H9 (cell line): ENCODE results near the gene NLN. TPM values are rescaled to one million over a fixed set of nuclear protein-coding genes. Genes with fewer than 3 reads are reported as not detected.

Source experiments
- DNase-seq: peaks from one replicate; pipeline ENCODE4 v3.0.0-alpha.2; 2017
- H2AFZ ChIP-seq: one replicate; pipeline ENCODE4 v1.6.1; 2013; ENCODE audit warnings: mild to moderate bottlenecking, low read length, control low read depth, moderate library complexity
- H2AK5ac ChIP-seq: 2 replicates; pipeline ENCODE4 v1.6.1; 2013; ENCODE audit warnings: low read length, control low read depth, mixed read lengths; ENCODE audit not compliant: insufficient read length
- H2BK120ac ChIP-seq: one replicate; pipeline ENCODE4 v1.6.1; 2013; ENCODE audit warnings: low read depth, mild to moderate bottlenecking, low read length, control low read depth, inconsistent platforms; ENCODE audit not compliant: poor library complexity, severe bottlenecking
- H2BK12ac ChIP-seq: 2 replicates; pipeline ENCODE4 v1.6.1; 2013; ENCODE audit warnings: low read length, control low read depth, mixed read lengths, low read depth; ENCODE audit not compliant: insufficient read length
- H2BK15ac ChIP-seq: 2 replicates; pipeline ENCODE4 v1.6.1; 2013; ENCODE audit warnings: low read depth, low read length, control low read depth
- H2BK20ac ChIP-seq: one replicate; pipeline ENCODE4 v1.6.1; 2013; ENCODE audit warnings: low read depth, mild to moderate bottlenecking, low read length, control low read depth, inconsistent platforms; ENCODE audit not compliant: poor library complexity, severe bottlenecking
- H2BK5ac ChIP-seq: 2 replicates; pipeline ENCODE4 v1.6.1; 2013; ENCODE audit warnings: low read length, control low read depth, mixed read lengths; ENCODE audit not compliant: insufficient read length
- H3K14ac ChIP-seq: 2 replicates; pipeline ENCODE4 v1.6.1; 2013; ENCODE audit warnings: low read length, control low read depth; ENCODE audit not compliant: insufficient read depth
- H3K18ac ChIP-seq: 2 replicates; pipeline ENCODE4 v1.6.1; 2013; ENCODE audit warnings: low read depth, mild to moderate bottlenecking, mixed read lengths, low read length, control low read depth; ENCODE audit not compliant: insufficient read length
- H3K23ac ChIP-seq: 2 replicates; pipeline ENCODE4 v1.6.1; 2013; ENCODE audit warnings: low read length, control low read depth, mixed read lengths, low read depth; ENCODE audit not compliant: insufficient read length
- H3K23me2 ChIP-seq: 2 replicates; pipeline ENCODE4 v1.6.1; 2013; ENCODE audit warnings: low read depth, mild to moderate bottlenecking, mixed read lengths, low read length, control low read depth; ENCODE audit not compliant: insufficient read length, poor library complexity, severe bottlenecking
- H3K27ac ChIP-seq: 2 replicates; pipeline ENCODE4 v1.5.1; 2013; ENCODE audit warnings: low read length, control low read depth, mixed read lengths, low read depth; ENCODE audit not compliant: insufficient read length
- H3K27me3 ChIP-seq: 2 replicates; pipeline ENCODE4 v1.6.1; 2013; ENCODE audit warnings: low read length, control low read depth, inconsistent platforms; ENCODE audit not compliant: insufficient read depth
- H3K4ac ChIP-seq: 2 replicates; pipeline ENCODE4 v1.6.1; 2013; ENCODE audit warnings: low read depth, mild to moderate bottlenecking, control low read depth, inconsistent platforms, low read length, moderate library complexity
- H3K4me1 ChIP-seq: 2 replicates; pipeline ENCODE4 v1.6.1; 2013; ENCODE audit warnings: low read length, control low read depth, inconsistent platforms; ENCODE audit not compliant: insufficient read depth
- H3K4me2 ChIP-seq: 2 replicates; pipeline ENCODE4 v1.6.1; 2013; ENCODE audit warnings: low read length, control low read depth, mixed read lengths; ENCODE audit not compliant: insufficient read length, insufficient read depth
- H3K56ac ChIP-seq: 2 replicates; pipeline ENCODE4 v1.6.1; 2013; ENCODE audit warnings: low read depth, mild to moderate bottlenecking, mixed read lengths, low read length, control low read depth; ENCODE audit not compliant: insufficient read length
- H3K79me1 ChIP-seq: 2 replicates; pipeline ENCODE4 v1.6.1; 2013; ENCODE audit warnings: low read depth, mild to moderate bottlenecking, moderate library complexity, low read length, control low read depth, inconsistent platforms; ENCODE audit not compliant: insufficient read depth, poor library complexity, severe bottlenecking
- H3K79me2 ChIP-seq: 2 replicates; pipeline ENCODE4 v1.6.1; 2013; ENCODE audit warnings: low read length, control low read depth, inconsistent platforms; ENCODE audit not compliant: insufficient read depth
- H3K9ac ChIP-seq: 2 replicates; pipeline ENCODE4 v1.6.1; 2013; ENCODE audit warnings: low read length, control low read depth, mixed read lengths; ENCODE audit not compliant: insufficient read length; ENCODE audit errors: extremely low read depth
- H3K9me3 ChIP-seq: one replicate; pipeline ENCODE4 v1.6.1; 2013; ENCODE audit warnings: low read depth, low read length, inconsistent platforms; ENCODE audit not compliant: control insufficient read depth
- H3T11ph ChIP-seq: one replicate; pipeline ENCODE4 v1.6.1; 2013; ENCODE audit warnings: mild to moderate bottlenecking, low read length, control low read depth, inconsistent platforms
- H4K20me1 ChIP-seq: one replicate; pipeline ENCODE4 v1.6.1; 2013; ENCODE audit not compliant: control insufficient read depth, insufficient read length, insufficient read depth
- H4K5ac ChIP-seq: 2 replicates; pipeline ENCODE4 v1.6.1; 2013; ENCODE audit warnings: low read depth, mild to moderate bottlenecking, mixed read lengths, low read length, control low read depth; ENCODE audit not compliant: insufficient read length
- H4K8ac ChIP-seq: replicated peaks from 2 replicates; pipeline ENCODE4 v1.6.1; 2013; ENCODE audit warnings: low read length, control low read depth, mixed read lengths, low read depth; ENCODE audit not compliant: insufficient read length
- H4K91ac ChIP-seq: 2 replicates; pipeline ENCODE4 v1.6.1; 2013; ENCODE audit warnings: low read depth, mild to moderate bottlenecking, moderate library complexity, mixed read lengths, low read length, control low read depth; ENCODE audit not compliant: insufficient read length
- H3K27ac Mint-ChIP-seq, 3 experiments: 2 replicates in 2 of 3; 3 replicates in 1 of 3; pipeline ENCODE4 v1.8.0; 2020 to 2021; ENCODE audit warnings: mixed read lengths in 3 of 3, mild to moderate bottlenecking in 1 of 3, moderate library complexity in 1 of 3
- H3K27me3 Mint-ChIP-seq: 2 replicates; pipeline ENCODE4 v1.8.0; 2021; ENCODE audit warnings: low read depth, mild to moderate bottlenecking, moderate library complexity, mixed read lengths
- H3K36me3 Mint-ChIP-seq, 3 experiments: 2 replicates in 2 of 3; 3 replicates in 1 of 3; pipeline ENCODE4 v1.8.0; 2020 to 2021; ENCODE audit warnings: low read depth in 3 of 3, mixed read lengths in 3 of 3; ENCODE audit not compliant: insufficient read depth in 1 of 3
- H3K4me1 Mint-ChIP-seq, 2 experiments: 2 replicates each; pipeline ENCODE4 v1.8.0; 2020; ENCODE audit warnings: mixed read lengths in 2 of 2
- H3K4me3 Mint-ChIP-seq, 2 experiments: 2 replicates in 1 of 2; 3 replicates in 1 of 2; pipeline ENCODE4 v1.8.0; 2020 to 2021; ENCODE audit warnings: mild to moderate bottlenecking in 2 of 2, mixed read lengths in 2 of 2, moderate library complexity in 1 of 2
- H3K9me3 Mint-ChIP-seq, 2 experiments: 2 replicates in 1 of 2; 3 replicates in 1 of 2; pipeline ENCODE4 v1.8.0; 2020; ENCODE audit warnings: mild to moderate bottlenecking in 2 of 2, mixed read lengths in 2 of 2, moderate library complexity in 1 of 2
- WGBS: extraction: QIAGEN DNeasy Blood & Tissue Kit; methylation state at CpG from one replicate; pipeline ENCODE4 v1.1.7; 2013; ENCODE audit warnings: missing lambda C conversion rate, low lambda C conversion rate, mixed read lengths; ENCODE audit not compliant: insufficient read length; ENCODE audit errors: extremely low coverage; 5-methylcytosine and 5-hydroxymethylcytosine counted together
- total RNA-seq: library from RNA; stranded (reverse); gene quantifications from 2 replicates; pipeline ENCODE4 v1.2.1, GENCODE V29; 2021
- TF ChIP-seq, protein P1 (sequence below): fragments of 200-600 bp; sonication (generic); conservative IDR thresholded peaks from 3 replicates; pipeline ENCODE4 v1.8.0; 2021; ENCODE audit warnings: antibody characterized with exemption, mild to moderate bottlenecking

The NLN gene
- total RNA-seq, 1 experiment from 2014 or later: 137 TPM

DNA sequence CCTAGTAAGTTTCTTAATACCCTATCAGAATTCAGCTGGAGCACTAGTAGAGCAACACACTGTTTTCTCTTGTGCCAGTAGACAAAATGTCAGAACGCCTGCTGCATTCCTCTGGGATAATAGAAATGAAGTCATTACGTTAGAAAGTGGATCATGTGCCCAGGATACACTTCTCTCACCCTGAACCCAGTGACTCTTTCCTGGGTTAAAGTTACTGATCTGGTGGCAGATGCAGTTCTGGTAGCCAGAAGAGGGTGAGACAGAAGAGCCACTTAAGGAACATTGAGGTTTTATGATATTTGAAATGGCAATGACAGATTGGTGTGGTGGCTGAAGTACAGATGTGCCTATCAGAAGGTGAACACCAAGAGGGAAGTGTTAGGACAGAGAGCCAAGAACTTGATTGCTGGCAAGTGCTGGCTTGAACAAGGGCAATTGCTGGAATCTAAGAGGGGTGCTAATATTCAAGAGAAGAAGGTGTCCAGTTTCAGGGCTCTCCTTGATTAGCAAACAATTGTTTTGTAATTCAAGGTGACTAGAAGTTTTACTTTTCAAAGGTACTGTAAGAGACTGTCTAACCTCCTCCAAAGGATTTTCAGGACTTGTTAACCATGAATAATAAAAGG lies 110.7 kb downstream of the NLN start:
- H2AK5ac ChIP-seq: no peak overlapping the region
- no peak overlapping the region for H3K56ac ChIP-seq
- no peaks in the 10 kb centered on the region for H3K27me3 ChIP-seq
- H2BK12ac ChIP-seq: no peak overlapping the region
- H3K4ac ChIP-seq: no peak overlapping the region
- no peaks in the 10 kb centered on the region for H3K9me3 Mint-ChIP-seq
- no peaks in the 10 kb centered on the region; a peak in 1 of 7 replicates for H3K36me3 Mint-ChIP-seq
- TF ChIP-seq, protein P1, sequence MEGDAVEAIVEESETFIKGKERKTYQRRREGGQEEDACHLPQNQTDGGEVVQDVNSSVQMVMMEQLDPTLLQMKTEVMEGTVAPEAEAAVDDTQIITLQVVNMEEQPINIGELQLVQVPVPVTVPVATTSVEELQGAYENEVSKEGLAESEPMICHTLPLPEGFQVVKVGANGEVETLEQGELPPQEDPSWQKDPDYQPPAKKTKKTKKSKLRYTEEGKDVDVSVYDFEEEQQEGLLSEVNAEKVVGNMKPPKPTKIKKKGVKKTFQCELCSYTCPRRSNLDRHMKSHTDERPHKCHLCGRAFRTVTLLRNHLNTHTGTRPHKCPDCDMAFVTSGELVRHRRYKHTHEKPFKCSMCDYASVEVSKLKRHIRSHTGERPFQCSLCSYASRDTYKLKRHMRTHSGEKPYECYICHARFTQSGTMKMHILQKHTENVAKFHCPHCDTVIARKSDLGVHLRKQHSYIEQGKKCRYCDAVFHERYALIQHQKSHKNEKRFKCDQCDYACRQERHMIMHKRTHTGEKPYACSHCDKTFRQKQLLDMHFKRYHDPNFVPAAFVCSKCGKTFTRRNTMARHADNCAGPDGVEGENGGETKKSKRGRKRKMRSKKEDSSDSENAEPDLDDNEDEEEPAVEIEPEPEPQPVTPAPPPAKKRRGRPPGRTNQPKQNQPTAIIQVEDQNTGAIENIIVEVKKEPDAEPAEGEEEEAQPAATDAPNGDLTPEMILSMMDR: no peak
- no peak overlapping the region for H3K23ac ChIP-seq
- no peak overlapping the region for H4K91ac ChIP-seq
- H3K9ac ChIP-seq: no peak overlapping the region
- no peak overlapping the region for H2BK120ac ChIP-seq
- peak overlapping the region in 2 of 3 experiments; percentile 56 to 95; a peak in 4 of 7 replicates for H3K27ac Mint-ChIP-seq
- H3K79me1 ChIP-seq: no peaks in the 10 kb centered on the region
- no peak overlapping the region for H4K8ac ChIP-seq
- no peak overlapping the region for H4K5ac ChIP-seq
- H3K4me2 ChIP-seq: no peak overlapping the region
- H3K18ac ChIP-seq: no peak overlapping the region
- DNase-seq: no peak
- H2BK5ac ChIP-seq: no peak overlapping the region
- H3K4me1 Mint-ChIP-seq: peaks cover 12 to 14% of the 10 kb centered on the region in 2 experiments
- H2BK20ac ChIP-seq: no peak overlapping the region
- no peak overlapping the region for H3K4me3 Mint-ChIP-seq
- no peak overlapping the region for H2AFZ ChIP-seq
- no peaks in the 10 kb centered on the region for H3K9me3 ChIP-seq
- no peaks in the 10 kb centered on the region for H4K20me1 ChIP-seq
- no peaks in the 10 kb centered on the region; the same call in 1 of the 2 replicates for H3K4me1 ChIP-seq
- H3K27ac ChIP-seq: no peak overlapping the region
- no CpG with 5 or more reads among the region's 2 CpGs for WGBS
- H3T11ph ChIP-seq: no peak overlapping the region
- H2BK15ac ChIP-seq: no peak overlapping the region
- H3K27me3 Mint-ChIP-seq: no peaks in the 10 kb centered on the region
- H3K14ac ChIP-seq: no peak overlapping the region
- no peaks in the 10 kb centered on the region for H3K23me2 ChIP-seq
- no peaks in the 10 kb centered on the region for H3K79me2 ChIP-seq
